ENCODE measurements around the gene RNF114. TPM values are rescaled to one million over a fixed set of nuclear protein-coding genes. Genes with fewer than 3 reads are reported as not detected.
A peak's percentile ranks its signal among the peaks of the same experiment; 100 is the strongest.

The RNF114 gene
- total RNA-seq, 1 donor from 2014 or later, result 62.7 TPM

GRCh38 chr20:49987868-49988690 lies 51.9 kb downstream of the RNF114 start:
- H3K9me3 ChIP-seq (ENCODE audit: insufficient read depth, low read depth, low read length), result no peaks in the 10 kb centered on the region
- no peaks in the 10 kb centered on the region for H3K36me3 ChIP-seq (ENCODE audit: insufficient read depth, low read length)
- TF ChIP-seq EZH2 (IDR thresholded peaks at IDR 0.05; ENCODE audit: insufficient read depth, low read length), result no peak
- TF ChIP-seq CTCF (IDR thresholded peaks at IDR 0.05; ENCODE audit: insufficient read depth, low read depth, low read length), result no peak
- Mint-ChIP-seq H3K27ac (ENCODE audit: unreplicated experiment) (peak overlapping the region; percentile 49), H3K36me3 (ENCODE audit: low read depth, unreplicated experiment) (peaks cover 4% of the 10 kb centered on the region), H3K4me1 (ENCODE audit: low read depth, unreplicated experiment) (peaks cover 54% of the 10 kb centered on the region), H3K9me3 (ENCODE audit: unreplicated experiment) (no peaks in the 10 kb centered on the region), H3K4me3 (ENCODE audit: unreplicated experiment) (peak overlapping the region; percentile 34), H3K27me3 (ENCODE audit: low read depth, unreplicated experiment) (no peaks in the 10 kb centered on the region)
- H3K4me3 ChIP-seq (ENCODE audit: insufficient read depth, low read depth, low read length), result no peak overlapping the region
- FAIRE-seq (no peak), DNase-seq (ENCODE audit: low read depth) (peak; percentile 39)
- peaks cover 47% of the 10 kb centered on the region for H3K79me2 ChIP-seq (ENCODE audit: insufficient read depth, low read length)
- H2AFZ ChIP-seq (ENCODE audit: low read depth, low read length), result no peak overlapping the region
- peak overlapping the region; percentile 82 for H3K27ac ChIP-seq (ENCODE audit: low read depth, low read length)
- H4K20me1 ChIP-seq (ENCODE audit: insufficient read depth, low read length), result peaks cover 38% of the 10 kb centered on the region
- H3K4me2 ChIP-seq (ENCODE audit: low read length), result peak overlapping the region; percentile 99
- no peaks in the 10 kb centered on the region for H3K27me3 ChIP-seq (ENCODE audit: insufficient read depth, low read length)
- peaks cover 65% of the 10 kb centered on the region for H3K4me1 ChIP-seq (ENCODE audit: insufficient read depth, low read length)
- H3K9ac ChIP-seq (ENCODE audit: low read length), result peak overlapping the region; percentile 54

GRCh38 chr20:49989234-49990065 lies 53.3 kb downstream of the RNF114 start:
- Histone ChIP-seq H3K27me3 (ENCODE audit: insufficient read depth, low read length) (no peaks in the 10 kb centered on the region), H3K4me3 (ENCODE audit: insufficient read depth, low read depth, low read length) (no peak overlapping the region), H3K9me3 (ENCODE audit: insufficient read depth, low read depth, low read length) (no peaks in the 10 kb centered on the region), H3K9ac (ENCODE audit: low read length) (peak overlapping the region; percentile 73), H2AFZ (ENCODE audit: low read depth, low read length) (peak overlapping the region; percentile 60), H3K4me2 (ENCODE audit: low read length) (peak overlapping the region; percentile 74), H3K36me3 (ENCODE audit: insufficient read depth, low read length) (no peaks in the 10 kb centered on the region), H3K4me1 (ENCODE audit: insufficient read depth, low read length) (peaks cover 56% of the 10 kb centered on the region), H3K27ac (ENCODE audit: low read depth, low read length) (peak overlapping the region; percentile 82), H4K20me1 (ENCODE audit: insufficient read depth, low read length) (peaks cover 24% of the 10 kb centered on the region), H3K79me2 (ENCODE audit: insufficient read depth, low read length) (peaks cover 34% of the 10 kb centered on the region)
- H3K36me3 Mint-ChIP-seq (ENCODE audit: low read depth, unreplicated experiment), result peaks cover 4% of the 10 kb centered on the region
- peaks cover 51% of the 10 kb centered on the region for H3K4me1 Mint-ChIP-seq (ENCODE audit: low read depth, unreplicated experiment)
- peak overlapping the region; percentile 40 for H3K4me3 Mint-ChIP-seq (ENCODE audit: unreplicated experiment)
- H3K9me3 Mint-ChIP-seq (ENCODE audit: unreplicated experiment), result no peaks in the 10 kb centered on the region
- TF ChIP-seq CTCF (IDR thresholded peaks at IDR 0.05; ENCODE audit: insufficient read depth, low read depth, low read length) (no peak), EZH2 (IDR thresholded peaks at IDR 0.05; ENCODE audit: insufficient read depth, low read length) (no peak)
- DNase-seq (ENCODE audit: low read depth), result peak; percentile 85
- no peak for FAIRE-seq
- H3K27ac Mint-ChIP-seq (ENCODE audit: unreplicated experiment), result peak overlapping the region; percentile 49
- no peaks in the 10 kb centered on the region for H3K27me3 Mint-ChIP-seq (ENCODE audit: low read depth, unreplicated experiment)
